Prostate gland (tissue), 2 donors: ENCODE measurements around the gene TAF10. TPM values are rescaled to one million over a fixed set of nuclear protein-coding genes. Genes with fewer than 3 reads are reported as not detected.
A peak's percentile ranks its signal among the peaks of the same experiment; 100 is the strongest.

Experiments used
- DNase-seq: peaks from one replicate; pipeline ENCODE4 v3.0.0-alpha.2; 2019; ENCODE audit warnings: low spot score
- H3K27ac ChIP-seq, 2 donors: fragments of 200-600 bp; sonication (generic); 2 replicates each; pipeline ENCODE4 v1.5.1; 2017 to 2019
- H3K27me3 ChIP-seq: fragments of 200-600 bp; sonication (generic); replicated peaks from 2 replicates; pipeline ENCODE4 v1.5.1; 2019; ENCODE audit not compliant: insufficient read depth
- H3K36me3 ChIP-seq, 2 donors: fragments of 200-600 bp; sonication (generic); 1 replicate in 1 of 2; 2 replicates in 1 of 2; pipeline versions ENCODE4 v1.5.1 to v1.8.1; 2017 to 2019
- H3K4me1 ChIP-seq: fragments of 200-600 bp; sonication (generic); replicated peaks from 2 replicates; pipeline ENCODE4 v1.5.1; 2019
- H3K4me3 ChIP-seq, 2 donors: fragments of 200-600 bp; sonication (generic); 2 replicates each; pipeline ENCODE4 v1.5.1; 2017 to 2019
- H3K9me3 ChIP-seq: fragments of 200-600 bp; sonication (generic); 2 replicates; pipeline ENCODE4 v1.5.1; 2017
- POLR2A ChIP-seq: fragments of 450-650 bp; IDR thresholded peaks from one replicate; pipeline ENCODE4 v1.6.1; 2016; ENCODE audit warnings: antibody characterized with exemption, mild to moderate bottlenecking
- POLR2AphosphoS5 ChIP-seq: sonication (generic); formaldehyde crosslinking; IDR thresholded peaks from one replicate; pipeline ENCODE4 v1.6.1; 2017; ENCODE audit warnings: antibody characterized with exemption
- WGBS: methylation state at CpG from one replicate; pipeline ENCODE4 v1.1.5; 2018; 5-methylcytosine and 5-hydroxymethylcytosine counted together
- intact Hi-C: fragments of 100-400 bp; cut with DNase I; formaldehyde crosslinking; loops from one replicate; pipeline ENCODE4 v1.14.2; 2022
- total RNA-seq, 2 donors: library from RNA; depleted of rRNA; stranded (reverse); fragments of >200 nt; gene quantifications; one replicate each; pipeline ENCODE4 v1.1.0, GENCODE V29; 2016
- TF ChIP-seq, protein P1 (sequence below), 4 experiments: fragments of 200-600 bp in 2 of 4; fragments of 450-650 bp in 2 of 4; sonication (generic) in 2 of 4; IDR thresholded peaks; 1 replicate in 3 of 4; 2 replicates in 1 of 4; pipeline ENCODE4 v1.5.1; 2016 to 2019; ENCODE audit warnings: antibody characterized with exemption in 4 of 4, mild to moderate bottlenecking in 2 of 4, moderate library complexity in 2 of 4

Gene TAF10
- total RNA-seq, 2 donors from 2014 or later, result 130 to 193 TPM

GRCh38 chr11:6629892-6630631 is 18.0 kb upstream of the TAF10 start:
- Histone ChIP-seq H3K27ac (no peak overlapping the region), H3K27me3 (no peaks in the 10 kb centered on the region), H3K9me3 (no peaks in the 10 kb centered on the region), H3K36me3 (no peaks in the 10 kb centered on the region), H3K4me3 (peak overlapping the region; percentile 5 to 16), H3K4me1 (no peaks in the 10 kb centered on the region)
- no peak for DNase-seq
- no peak for TF ChIP-seq POLR2AphosphoS5
- TF ChIP-seq POLR2A, result no peak
- TF ChIP-seq, protein P1, sequence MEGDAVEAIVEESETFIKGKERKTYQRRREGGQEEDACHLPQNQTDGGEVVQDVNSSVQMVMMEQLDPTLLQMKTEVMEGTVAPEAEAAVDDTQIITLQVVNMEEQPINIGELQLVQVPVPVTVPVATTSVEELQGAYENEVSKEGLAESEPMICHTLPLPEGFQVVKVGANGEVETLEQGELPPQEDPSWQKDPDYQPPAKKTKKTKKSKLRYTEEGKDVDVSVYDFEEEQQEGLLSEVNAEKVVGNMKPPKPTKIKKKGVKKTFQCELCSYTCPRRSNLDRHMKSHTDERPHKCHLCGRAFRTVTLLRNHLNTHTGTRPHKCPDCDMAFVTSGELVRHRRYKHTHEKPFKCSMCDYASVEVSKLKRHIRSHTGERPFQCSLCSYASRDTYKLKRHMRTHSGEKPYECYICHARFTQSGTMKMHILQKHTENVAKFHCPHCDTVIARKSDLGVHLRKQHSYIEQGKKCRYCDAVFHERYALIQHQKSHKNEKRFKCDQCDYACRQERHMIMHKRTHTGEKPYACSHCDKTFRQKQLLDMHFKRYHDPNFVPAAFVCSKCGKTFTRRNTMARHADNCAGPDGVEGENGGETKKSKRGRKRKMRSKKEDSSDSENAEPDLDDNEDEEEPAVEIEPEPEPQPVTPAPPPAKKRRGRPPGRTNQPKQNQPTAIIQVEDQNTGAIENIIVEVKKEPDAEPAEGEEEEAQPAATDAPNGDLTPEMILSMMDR (IDR thresholded peaks at IDR 0.05), result no peak
- intact Hi-C loops, result no loop called here
- 73% methylated on average over 84 of the region's 102 CpGs for WGBS

DNA sequence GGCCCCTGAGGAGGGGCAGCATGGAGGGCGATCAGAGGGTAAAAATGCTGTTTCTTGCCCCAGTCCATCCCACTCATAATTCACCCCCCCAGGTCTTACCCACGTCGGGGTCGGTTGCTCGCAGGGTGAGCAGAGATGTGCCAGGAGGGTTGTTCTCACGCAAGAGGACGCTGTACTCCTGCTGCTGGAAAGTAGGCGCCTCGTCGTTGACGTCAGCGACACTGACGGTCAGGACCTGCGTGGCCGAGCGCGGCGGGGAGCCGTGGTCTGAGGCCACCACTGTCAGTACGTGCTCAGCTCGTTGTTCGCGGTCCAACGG is 17.5 kb upstream of the TAF10 start:
- Histone ChIP-seq H3K4me1 (no peaks in the 10 kb centered on the region), H3K27me3 (no peaks in the 10 kb centered on the region), H3K4me3 (no peak overlapping the region), H3K36me3 (no peaks in the 10 kb centered on the region), H3K9me3 (no peaks in the 10 kb centered on the region), H3K27ac (no peak overlapping the region)
- intact Hi-C loops, result no loop called here
- no peak for DNase-seq
- TF ChIP-seq, protein P1 (IDR thresholded peaks at IDR 0.05), result no peak
- TF ChIP-seq POLR2AphosphoS5 (no peak), POLR2A (no peak)
- 91% methylated on average over 24 of the region's 24 CpGs for WGBS

GRCh38 chr11:6628526-6628925 is 16.5 kb upstream of the TAF10 start:
- H3K9me3 ChIP-seq, result no peaks in the 10 kb centered on the region
- H3K4me3 ChIP-seq, result no peak overlapping the region
- 89% methylated on average over 4 of the region's 4 CpGs for WGBS
- intact Hi-C loops, result no loop called here
- DNase-seq, result no peak
- H3K36me3 ChIP-seq, result no peaks in the 10 kb centered on the region
- no peaks in the 10 kb centered on the region for H3K27me3 ChIP-seq
- H3K27ac ChIP-seq, result no peak overlapping the region
- TF ChIP-seq POLR2AphosphoS5 (no peak), POLR2A (no peak)
- TF ChIP-seq, protein P1 (IDR thresholded peaks at IDR 0.05), result no peak
- no peaks in the 10 kb centered on the region for H3K4me1 ChIP-seq

GRCh38 chr11:6627762-6628241 is 15.8 kb upstream of the TAF10 start:
- Histone ChIP-seq H3K27ac (no peak overlapping the region), H3K4me3 (no peak overlapping the region), H3K4me1 (no peaks in the 10 kb centered on the region), H3K9me3 (no peaks in the 10 kb centered on the region), H3K36me3 (no peaks in the 10 kb centered on the region), H3K27me3 (no peaks in the 10 kb centered on the region)
- no peak for DNase-seq
- 73% methylated on average over 2 of the region's 2 CpGs for WGBS
- intact Hi-C loops, result no loop called here
- TF ChIP-seq POLR2AphosphoS5 (no peak), POLR2A (no peak)
- TF ChIP-seq, protein P1 (IDR thresholded peaks at IDR 0.05), result no peak
